Heart right ventricle (tissue), 16 donors: Measurements from ENCODE around the gene GALNT18. TPM values are rescaled to one million over a fixed set of nuclear protein-coding genes. Genes with fewer than 3 reads are reported as not detected.

ENCODE experiments used
- ATAC-seq, 8 donors: fragments of 200-7000 bp; cut with Tn5 transposase; one replicate each; pipeline ENCODE4 v1.9.1; 2020; ENCODE audit warnings: mild to moderate bottlenecking in 8 of 8, moderate library complexity in 8 of 8, moderate number of reproducible peaks in 1 of 8
- DNase-seq, 2 donors: peaks; one replicate each; pipeline ENCODE4 v3.0.0-alpha.2; 2020
- H3K27ac ChIP-seq, 10 donors: fragments of 200-600 bp; sonication (generic) in 2 of 10; one replicate each; pipeline versions ENCODE4 v1.5.0 to v1.8.0; 2020 to 2022; ENCODE audit warnings: mild to moderate bottlenecking in 3 of 10
- H3K27me3 ChIP-seq, 7 donors: fragments of 200-600 bp; one replicate each; pipeline ENCODE4 v1.8.0; 2021 to 2022; ENCODE audit warnings: mild to moderate bottlenecking in 2 of 7
- H3K36me3 ChIP-seq, 9 donors: fragments of 200-600 bp; sonication (generic) in 1 of 9; one replicate each; pipeline versions ENCODE4 v1.5.0 to v1.8.0; 2020 to 2022; ENCODE audit warnings: mild to moderate bottlenecking in 2 of 9
- H3K4me1 ChIP-seq, 9 donors: fragments of 200-600 bp; sonication (generic) in 1 of 9; one replicate each; pipeline versions ENCODE4 v1.5.0 to v1.8.0; 2020 to 2022; ENCODE audit warnings: mild to moderate bottlenecking in 4 of 9
- H3K4me3 ChIP-seq, 10 donors: fragments of 200-600 bp; sonication (generic) in 2 of 10; one replicate each; pipeline versions ENCODE4 v1.5.0 to v1.8.0; 2020 to 2022; ENCODE audit warnings: mild to moderate bottlenecking in 7 of 10, moderate library complexity in 2 of 10
- H3K9me3 ChIP-seq, 11 donors: fragments of 200-600 bp in 10 of 11; sonication (generic) in 2 of 11; one replicate each; pipeline versions ENCODE4 v1.5.0 to v1.8.0; 2013 to 2022; ENCODE audit warnings: mild to moderate bottlenecking in 2 of 11, control low read depth in 1 of 11, moderate library complexity in 1 of 11
- WGBS, 2 donors: extraction: QIAGEN DNeasy Blood & Tissue Kit; methylation state at CpG; one replicate each; pipeline ENCODE4 v1.1.7; 2013; ENCODE audit warnings: inconsistent platforms in 1 of 2; 5-methylcytosine and 5-hydroxymethylcytosine counted together
- intact Hi-C, 10 donors: fragments of 100-400 bp; cut with DNase I; formaldehyde crosslinking; loops; one replicate each; pipeline versions ENCODE4 v1.11.1 to v1.14.2; 2022
- polyA plus RNA-seq, 2 donors: library from polyadenylated mRNA; stranded (reverse); fragments of 200-250 nt; gene quantifications; one replicate each; pipeline ENCODE4 v1.2.3, GENCODE V29; 2013
- total RNA-seq, 10 donors: library from RNA; stranded (reverse); fragmentation: NEBNext Ultra II Directional in 3 of 10; extraction: Animal tissue kit (Norgen Biotek cat#: 25700) in 3 of 10; gene quantifications; one replicate each; pipeline versions ENCODE4 v1.2.1 to v1.2.4, GENCODE V29; 2021 to 2023
- TF ChIP-seq, protein P1 (sequence below), 9 donors: fragments of 200-600 bp; sonication (generic) in 2 of 9; IDR thresholded peaks; one replicate each; pipeline versions ENCODE4 v1.5.0 to v1.8.0; 2021 to 2022; ENCODE audit warnings: antibody characterized with exemption in 9 of 9, mild to moderate bottlenecking in 5 of 9, moderate library complexity in 1 of 9
- donor health status: Arrhythmogenic right ventricular cardiomyopathy.
- donor health status: ischemic (EF 13 %, LVEDD 7.1; RV severe dilation, severe dysfunction).
- donor health status: healthy with polysubstance abuse.
- donor health status: DM: no; HTN: yes; CAD: no.
- donor health status: DM: no; HTN: no; CAD: no.
- donor health status: ischemic (EF 25% LVEDD 6.9; RV normal size, moderate dysfunction).
- donor health status: ischemic (EF 25% LVEDD 5.7; RV mildly dilated, moderate dysfunction).
- donor health status: healthy.
- donor health status: DM: yes; HTN: yes; CAD: no.
- donor health status: Ischemic cardiomyopathy.
- donor health status: ischemic (EF 35%, LVEDD 5.7; RV mildly dilated, moderate dysfunction).
- donor health status: nonischemic (EF 11% LVEDD 7.7; RV severe dilation, severe dysfunction).
- donor health status: DM: yes; HTN: yes; CAD: no.
- donor health status: PGD.
- donor health status: ischemic (EF 29% LVEDD 5.4; RV normal size, mild dysfunction).
- donor health status: nonischemic (EF 23%, LVEDD 6.1; RV moderate dilation, normal function).

The GALNT18 gene
- total and polyA plus RNA-seq, 12 donors: 7.0 to 29.0 (median 15.6) TPM

DNA sequence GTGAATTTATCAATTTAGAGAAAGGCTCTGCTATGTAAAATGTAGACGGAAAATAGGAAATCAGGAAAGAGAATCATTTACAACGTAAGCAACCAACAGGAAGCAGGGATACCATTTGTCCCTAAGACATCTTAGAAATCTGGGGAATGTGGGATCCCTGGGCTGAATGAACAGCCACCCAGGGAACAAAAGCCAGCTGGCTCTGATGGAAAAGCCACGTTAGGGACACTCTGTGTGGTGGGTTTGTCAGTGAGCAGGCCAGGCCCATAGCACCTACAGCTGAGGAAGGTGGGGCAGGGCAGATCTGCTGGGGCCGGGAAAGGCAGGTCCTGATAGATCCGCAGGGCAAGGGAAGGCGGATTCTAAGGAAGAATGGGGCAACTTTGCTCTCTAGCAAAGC is 181.7 kb downstream of the GALNT18 start:
- peaks cover 7 to 56% (median 26%) of the 10 kb centered on the region in 9 donors for H3K4me1 ChIP-seq
- intact Hi-C loops: no loop called here

DNA sequence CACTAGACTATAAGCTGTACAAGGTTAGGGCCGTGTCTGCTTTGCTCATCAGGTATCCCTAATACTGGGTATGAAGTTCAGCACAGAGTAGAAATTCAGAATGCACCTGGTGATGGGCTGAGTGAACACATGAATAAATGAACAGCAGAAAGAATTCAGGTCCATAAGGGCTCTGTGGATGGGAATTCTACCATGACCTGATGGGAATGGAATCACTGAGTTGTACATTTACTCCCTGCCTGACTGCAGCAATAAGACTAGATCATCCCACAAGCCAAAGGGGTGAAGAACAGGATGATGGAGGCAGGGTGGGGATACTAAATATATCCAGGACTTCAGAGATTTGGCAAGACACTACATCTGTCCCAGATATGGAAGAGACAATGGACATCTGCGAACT is 182.2 kb downstream of the GALNT18 start:
- no peaks in the 10 kb centered on the region for H3K36me3 ChIP-seq
- no peak for ATAC-seq
- H3K4me1 ChIP-seq: peaks cover 2 to 50% (median 21%) of the 10 kb centered on the region in 9 donors
- WGBS, 2 donors: 94 to 96% methylated on average over 2 of the region's 2 CpGs
- no peak overlapping the region for H3K27ac ChIP-seq
- no peak for DNase-seq
- intact Hi-C loops: no loop called here
- no peaks in the 10 kb centered on the region for H3K27me3 ChIP-seq
- no peak overlapping the region for H3K4me3 ChIP-seq
- H3K9me3 ChIP-seq: no peaks in the 10 kb centered on the region
- TF ChIP-seq, protein P1, sequence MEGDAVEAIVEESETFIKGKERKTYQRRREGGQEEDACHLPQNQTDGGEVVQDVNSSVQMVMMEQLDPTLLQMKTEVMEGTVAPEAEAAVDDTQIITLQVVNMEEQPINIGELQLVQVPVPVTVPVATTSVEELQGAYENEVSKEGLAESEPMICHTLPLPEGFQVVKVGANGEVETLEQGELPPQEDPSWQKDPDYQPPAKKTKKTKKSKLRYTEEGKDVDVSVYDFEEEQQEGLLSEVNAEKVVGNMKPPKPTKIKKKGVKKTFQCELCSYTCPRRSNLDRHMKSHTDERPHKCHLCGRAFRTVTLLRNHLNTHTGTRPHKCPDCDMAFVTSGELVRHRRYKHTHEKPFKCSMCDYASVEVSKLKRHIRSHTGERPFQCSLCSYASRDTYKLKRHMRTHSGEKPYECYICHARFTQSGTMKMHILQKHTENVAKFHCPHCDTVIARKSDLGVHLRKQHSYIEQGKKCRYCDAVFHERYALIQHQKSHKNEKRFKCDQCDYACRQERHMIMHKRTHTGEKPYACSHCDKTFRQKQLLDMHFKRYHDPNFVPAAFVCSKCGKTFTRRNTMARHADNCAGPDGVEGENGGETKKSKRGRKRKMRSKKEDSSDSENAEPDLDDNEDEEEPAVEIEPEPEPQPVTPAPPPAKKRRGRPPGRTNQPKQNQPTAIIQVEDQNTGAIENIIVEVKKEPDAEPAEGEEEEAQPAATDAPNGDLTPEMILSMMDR (IDR thresholded peaks at IDR 0.05): no peak

More for the DNA sequence above, 181.7 kb downstream of the GALNT18 start:
- TF ChIP-seq, protein P1 (IDR thresholded peaks at IDR 0.05): no peak
- ATAC-seq (no peak), DNase-seq (no peak)
- Histone ChIP-seq H3K27ac (no peak overlapping the region), H3K27me3 (no peaks in the 10 kb centered on the region), H3K36me3 (no peaks in the 10 kb centered on the region), H3K4me3 (no peak overlapping the region), H3K9me3 (no peaks in the 10 kb centered on the region)
- 90 to 93% methylated on average over 6 of the region's 6 CpGs for WGBS, 2 donors

DNA sequence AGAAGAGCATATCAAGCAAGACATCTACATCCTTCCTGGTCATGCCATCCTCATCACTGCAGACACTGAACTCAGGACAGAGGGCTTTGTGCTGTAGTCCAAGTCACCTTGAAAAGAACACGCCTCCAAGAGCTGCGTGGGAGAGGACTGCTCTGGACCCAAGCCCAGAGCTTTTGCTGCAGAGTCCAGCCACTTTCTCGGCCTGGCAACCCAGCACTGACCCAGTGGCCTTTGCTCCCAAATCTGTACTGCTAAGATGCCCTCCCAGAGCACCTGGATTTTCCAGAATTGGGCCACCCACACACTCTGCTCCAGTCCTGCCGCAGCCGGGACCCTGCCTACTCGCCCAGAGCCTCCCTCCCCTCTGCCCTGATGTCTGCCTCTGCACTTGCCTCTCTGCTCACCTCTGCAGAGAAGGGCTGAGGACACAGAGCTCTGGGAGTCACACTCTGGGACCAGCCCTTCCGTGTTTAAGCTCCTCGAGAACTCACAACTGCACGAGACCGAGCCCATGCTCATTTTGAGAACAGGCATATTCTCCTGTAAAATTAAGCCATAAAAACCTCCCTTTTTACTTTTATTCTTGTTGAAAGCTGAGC is 185.0 kb downstream of the GALNT18 start:
- Histone ChIP-seq H3K27ac (peak overlapping the region in 1 of 10 donors; percentile 44), H3K9me3 (no peaks in the 10 kb centered on the region), H3K4me1 (peaks cover 0 to 34% (median 12%) of the 10 kb centered on the region in 9 donors), H3K36me3 (peaks cover 0 to 9% (median 0%) of the 10 kb centered on the region in 9 donors), H3K27me3 (no peaks in the 10 kb centered on the region), H3K4me3 (no peak overlapping the region)
- TF ChIP-seq, protein P1 (IDR thresholded peaks at IDR 0.05): no peak
- WGBS, 2 donors: 46 to 60% methylated on average over 10 of the region's 10 CpGs
- DNase-seq (peak; percentile 31 to 36), ATAC-seq (peak; percentile 67 to 90 (median 82))
- intact Hi-C loops: no loop called here

DNA sequence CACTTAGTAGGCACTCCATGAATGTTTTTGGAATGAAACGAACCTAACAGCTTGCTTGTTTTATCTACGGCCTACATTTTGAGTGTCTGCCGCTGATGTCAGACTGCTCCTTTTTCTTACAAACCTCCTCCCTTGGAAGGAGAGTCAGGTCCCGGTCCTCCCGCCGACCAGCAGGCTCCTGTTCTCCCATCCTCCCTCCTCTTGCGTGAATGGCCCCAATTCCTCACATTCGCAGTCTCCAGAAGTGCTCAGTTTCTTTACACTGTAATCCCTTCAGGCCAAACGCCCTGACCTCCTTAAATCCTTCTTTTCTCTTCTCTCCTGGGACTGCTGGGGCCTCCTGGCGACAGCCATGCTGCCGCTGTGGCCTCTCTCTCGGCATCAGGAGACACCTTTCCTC is 186.2 kb downstream of the GALNT18 start:
- DNase-seq (no peak), ATAC-seq (no peak)
- H3K4me3 ChIP-seq: no peak overlapping the region
- H3K4me1 ChIP-seq: peaks cover 0 to 34% (median 12%) of the 10 kb centered on the region in 9 donors
- TF ChIP-seq, protein P1 (IDR thresholded peaks at IDR 0.05): no peak
- intact Hi-C loops: no loop called here
- no peaks in the 10 kb centered on the region for H3K9me3 ChIP-seq
- peaks cover 0 to 20% (median 0%) of the 10 kb centered on the region in 9 donors for H3K36me3 ChIP-seq
- no peaks in the 10 kb centered on the region for H3K27me3 ChIP-seq
- H3K27ac ChIP-seq: no peak overlapping the region
- WGBS, 2 donors: 81 to 88% methylated on average over 11 to 12 of the region's 12 CpGs
